SU-DHL-6 (cell line): ENCODE results near the gene CACNB4.
"Not testable (repeated sequence)": the region's sequence is repeated elsewhere in the genome, so short reads cannot be mapped to it uniquely, and the experiment has no call there.

ENCODE experiments used
- H2AFZ ChIP-seq: fragments of 200-600 bp; sonication (generic); 2 replicates; pipeline ENCODE4 v1.6.1; 2014; ENCODE audit warnings: low read depth, mild to moderate bottlenecking, moderate library complexity, mixed read lengths, antibody characterized with exemption, low read length; ENCODE audit not compliant: severe bottlenecking
- H3F3A ChIP-seq: fragments of 200-600 bp; shearing (Covaris generic); 2 replicates; pipeline ENCODE4 v1.6.0; 2016; ENCODE audit warnings: antibody characterized with exemption, mild to moderate bottlenecking; ENCODE audit not compliant: insufficient read depth
- H3K27ac ChIP-seq: fragments of 200-600 bp; sonication (generic); 2 replicates; pipeline ENCODE4 v1.5.1; 2016; ENCODE audit warnings: low read depth, mild to moderate bottlenecking, low read length, moderate library complexity, mixed read lengths
- H3K27me3 ChIP-seq: fragments of 200-600 bp; sonication (generic), shearing (Covaris generic); 2 replicates; pipeline ENCODE4 v1.6.0; 2014; ENCODE audit warnings: mild to moderate bottlenecking, low read length
- H3K36me3 ChIP-seq: fragments of 200-600 bp; sonication (generic); 2 replicates; pipeline ENCODE4 v1.6.1; 2014; ENCODE audit warnings: mild to moderate bottlenecking, low read length, mixed read lengths
- H3K4me2 ChIP-seq: fragments of 300-600, 200-600 bp; shearing (Covaris generic), sonication (generic); 2 replicates; pipeline ENCODE4 v1.6.0; 2014; ENCODE audit warnings: low read length, low read depth, mild to moderate bottlenecking; ENCODE audit not compliant: poor library complexity, severe bottlenecking
- H3K4me3 ChIP-seq: fragments of 200-600 bp; sonication (generic); 2 replicates; pipeline ENCODE4 v1.5.1; 2014; ENCODE audit warnings: antibody characterized with exemption, low read length, mild to moderate bottlenecking, mixed read lengths; ENCODE audit not compliant: insufficient read depth, poor library complexity, severe bottlenecking
- H3K79me2 ChIP-seq: fragments of 200-600 bp; sonication (generic); 2 replicates; pipeline ENCODE4 v1.6.1; 2014; ENCODE audit warnings: mild to moderate bottlenecking, low read length, moderate library complexity; ENCODE audit not compliant: insufficient read depth
- H3K9ac ChIP-seq: fragments of 200-600 bp; sonication (generic); 2 replicates; pipeline ENCODE4 v1.7.0; 2014; ENCODE audit warnings: mild to moderate bottlenecking, low read length
- H3K9me2 ChIP-seq: fragments of 200-600 bp; sonication (generic); replicated peaks from 2 replicates; pipeline ENCODE4 v1.6.1; 2014; ENCODE audit warnings: low read length; ENCODE audit not compliant: insufficient read depth
- H3K9me3 ChIP-seq: fragments of 200-600 bp; sonication (generic); 2 replicates; pipeline ENCODE4 v1.6.1; 2014; ENCODE audit warnings: low read length, mixed read lengths; ENCODE audit not compliant: insufficient read depth
- H4K20me1 ChIP-seq: fragments of 200-600 bp; sonication (generic); 2 replicates; pipeline ENCODE4 v1.6.1; 2014; ENCODE audit warnings: low read depth, mild to moderate bottlenecking, antibody characterized with exemption, low read length, moderate library complexity, mixed read lengths
- CTCF ChIP-seq: fragments of 200-600 bp; sonication (generic); IDR thresholded peaks from one replicate; pipeline ENCODE4 v1.5.1; 2017; ENCODE audit warnings: antibody characterized with exemption, mild to moderate bottlenecking, low read length, moderate library complexity; ENCODE audit not compliant: insufficient read depth, poor library complexity, severe bottlenecking
- EZH2phosphoT487 ChIP-seq: fragments of 200-600 bp; sonication (generic), shearing (Covaris generic); conservative IDR thresholded peaks from 2 replicates; pipeline ENCODE4 v1.6.1; 2018; ENCODE audit warnings: mild to moderate bottlenecking, antibody characterized with exemption, low read length, moderate library complexity, mixed read lengths

CACNB4 gene

GRCh38 chr2:151999053-151999452 is 99.8 kb downstream of the CACNB4 start:
- H3K27me3 ChIP-seq: no peaks in the 10 kb centered on the region
- no peak overlapping the region for H3K9ac ChIP-seq
- no peaks in the 10 kb centered on the region for H3K36me3 ChIP-seq
- no peak overlapping the region for H2AFZ ChIP-seq
- H3K27ac ChIP-seq: no peak overlapping the region
- H3K9me3 ChIP-seq: no peaks in the 10 kb centered on the region
- H4K20me1 ChIP-seq: no peaks in the 10 kb centered on the region
- no peaks in the 10 kb centered on the region for H3K9me2 ChIP-seq
- no peak overlapping the region for H3K4me2 ChIP-seq
- H3F3A ChIP-seq: no peaks in the 10 kb centered on the region
- H3K79me2 ChIP-seq: no peaks in the 10 kb centered on the region
- H3K4me3 ChIP-seq: no peak overlapping the region
- peak; percentile 87 for TF ChIP-seq CTCF
- TF ChIP-seq EZH2phosphoT487: no peak

DNA sequence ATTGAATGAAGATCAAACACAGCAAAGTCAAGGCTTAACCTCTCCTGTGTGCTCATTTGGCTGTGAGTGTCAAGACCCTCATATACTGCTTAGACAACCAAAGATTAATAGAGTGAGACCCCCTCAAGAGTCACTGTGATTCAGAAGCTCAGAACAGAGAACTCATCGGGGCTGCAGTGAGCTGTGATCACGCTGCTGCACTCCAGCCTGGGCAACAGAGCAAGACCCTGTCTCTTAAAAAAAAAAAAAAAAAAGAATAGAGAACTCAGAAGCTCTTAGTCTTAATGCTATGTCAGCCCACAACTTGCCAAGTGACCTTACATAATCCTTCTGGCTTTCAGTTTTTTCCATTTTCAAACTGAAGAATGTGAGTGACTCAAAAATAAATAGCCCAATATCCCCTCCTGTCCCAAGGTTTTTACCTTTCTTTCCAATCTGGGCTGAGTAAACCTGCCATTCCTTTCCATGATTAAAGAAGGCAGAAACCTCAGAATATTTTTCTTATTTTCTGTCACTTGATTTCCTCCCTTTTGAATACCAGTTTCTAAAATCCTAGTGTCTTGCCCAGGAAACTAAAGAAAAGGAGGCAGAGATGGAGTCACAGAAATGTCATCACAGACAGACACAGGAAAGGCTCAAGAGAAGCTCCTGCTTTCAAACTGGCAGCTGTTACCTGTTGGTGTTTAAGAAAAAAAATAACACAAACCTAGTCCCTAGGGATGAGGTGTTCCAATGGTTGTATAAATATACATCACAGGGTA is 102.4 kb downstream of the CACNB4 start:
- H3K4me3 ChIP-seq: no peak overlapping the region
- no peaks in the 10 kb centered on the region for H3K36me3 ChIP-seq
- H3K9me2 ChIP-seq: no peaks in the 10 kb centered on the region
- H3K9ac ChIP-seq: no peak overlapping the region
- no peak for TF ChIP-seq CTCF
- H3K9me3 ChIP-seq: no peaks in the 10 kb centered on the region
- H3K27me3 ChIP-seq: no peaks in the 10 kb centered on the region
- no peaks in the 10 kb centered on the region for H3F3A ChIP-seq
- H3K27ac ChIP-seq: no peak overlapping the region
- no peaks in the 10 kb centered on the region for H4K20me1 ChIP-seq
- no peaks in the 10 kb centered on the region for H3K79me2 ChIP-seq
- H3K4me2 ChIP-seq: no peak overlapping the region
- H2AFZ ChIP-seq: no peak overlapping the region

DNA sequence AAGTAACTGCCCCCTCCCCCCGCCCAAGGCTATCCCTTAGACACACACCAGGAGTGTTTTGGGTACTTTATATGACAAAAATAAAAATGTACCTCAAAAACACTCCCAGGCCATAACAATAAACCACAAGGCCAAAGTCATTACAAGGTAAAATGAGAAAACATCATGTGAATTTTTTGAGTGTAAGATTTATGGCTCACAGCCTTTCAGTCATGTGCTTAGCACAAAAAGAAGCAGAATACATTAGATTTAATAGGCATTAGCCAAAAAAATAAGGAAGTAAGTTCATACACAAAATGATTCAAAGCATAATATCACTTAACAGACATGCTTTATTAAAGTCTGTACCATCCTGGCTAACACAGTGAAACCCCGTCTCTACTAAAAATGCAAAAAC is 103.7 kb downstream of the CACNB4 start:
- H3K9me2 ChIP-seq: no peaks in the 10 kb centered on the region

DNA sequence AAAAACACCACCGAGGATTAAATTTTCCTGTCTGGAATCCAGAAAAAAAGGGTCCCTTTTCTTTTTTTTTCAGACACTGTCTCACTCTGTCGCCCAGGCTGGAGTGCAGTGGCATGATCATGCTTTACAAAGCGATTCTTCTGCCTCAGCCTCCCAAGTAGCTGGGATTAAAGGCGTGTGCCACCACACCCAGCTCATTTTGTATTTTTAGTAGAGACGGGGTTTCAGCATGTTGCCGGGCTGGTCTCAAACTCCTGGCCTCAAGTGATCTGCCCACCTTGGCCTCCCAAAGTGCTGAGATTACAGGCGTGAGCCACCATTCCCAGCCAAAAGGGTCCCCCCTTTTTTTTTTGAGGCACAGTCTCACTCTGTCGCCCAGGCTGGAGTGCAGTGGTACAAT is 104.7 kb downstream of the CACNB4 start:
- not testable (repeated sequence) for H3K4me3 ChIP-seq, H3K9ac ChIP-seq, H3K9me2 ChIP-seq, H3K27me3 ChIP-seq, H3K4me2 ChIP-seq, H3F3A ChIP-seq, H4K20me1 ChIP-seq, H3K79me2 ChIP-seq, H3K9me3 ChIP-seq, H3K36me3 ChIP-seq, H2AFZ ChIP-seq, H3K27ac ChIP-seq

More for the DNA sequence above, 103.7 kb downstream of the CACNB4 start:
- Histone ChIP-seq H3F3A (no peaks in the 10 kb centered on the region), H2AFZ (no peak overlapping the region), H3K9me3 (no peaks in the 10 kb centered on the region), H3K27ac (no peak overlapping the region), H3K9ac (no peak overlapping the region), H3K27me3 (no peaks in the 10 kb centered on the region), H3K4me3 (no peak overlapping the region), H3K36me3 (no peaks in the 10 kb centered on the region), H3K79me2 (no peaks in the 10 kb centered on the region), H4K20me1 (no peaks in the 10 kb centered on the region), H3K4me2 (no peak overlapping the region)
- no peak for TF ChIP-seq EZH2phosphoT487
- no peak for TF ChIP-seq CTCF
